DND-41 (cell line): ENCODE measurements around the gene KLF9.

Experiments used
- ATAC-seq: fragments of 200-7000 bp; cut with Tn5 transposase; 3 replicates; pipeline ENCODE4 v1.9.1; 2021; ENCODE audit warnings: low read depth; ENCODE audit not compliant: insufficient read depth
- DNase-seq: peaks from one replicate; pipeline ENCODE4 v3.0.0-alpha.2; 2020
- H2AFZ ChIP-seq: 2 replicates; pipeline ENCODE4 v1.6.0; 2012; ENCODE audit warnings: low read depth, low read length
- H3K27ac ChIP-seq: 2 replicates; pipeline ENCODE4 v1.5.1; 2012; ENCODE audit warnings: low read length, inconsistent platforms
- H3K27me3 ChIP-seq: fragments of 200-600 bp; sonication (generic); 2 replicates; pipeline ENCODE4 v1.6.0; 2012; ENCODE audit warnings: low read length, mild to moderate bottlenecking, inconsistent platforms; ENCODE audit not compliant: insufficient read depth, poor library complexity
- H3K36me3 ChIP-seq: 2 replicates; pipeline ENCODE4 v1.5.1; 2012; ENCODE audit warnings: low read length, inconsistent platforms; ENCODE audit not compliant: insufficient read depth
- H3K4me1 ChIP-seq: 2 replicates; pipeline ENCODE4 v1.5.1; 2012; ENCODE audit warnings: mild to moderate bottlenecking, low read length; ENCODE audit not compliant: insufficient read depth
- H3K4me2 ChIP-seq: 2 replicates; pipeline ENCODE4 v1.6.0; 2012; ENCODE audit warnings: mild to moderate bottlenecking, moderate library complexity, low read length, inconsistent platforms; ENCODE audit not compliant: insufficient read depth
- H3K4me3 ChIP-seq, 2 experiments: fragments of 200-600 bp in 1 of 2; shearing (Covaris generic) in 1 of 2; 2 replicates each; pipeline ENCODE4 v1.5.1; 2012 to 2016; ENCODE audit warnings: inconsistent platforms in 2 of 2, low read length in 2 of 2, mild to moderate bottlenecking in 2 of 2, low read depth in 1 of 2, moderate library complexity in 1 of 2
- H3K79me2 ChIP-seq: 2 replicates; pipeline ENCODE4 v1.6.0; 2012; ENCODE audit warnings: low read length, inconsistent platforms; ENCODE audit not compliant: insufficient read depth
- H3K9ac ChIP-seq: 2 replicates; pipeline ENCODE4 v1.6.0; 2012; ENCODE audit warnings: low read depth, mild to moderate bottlenecking, inconsistent platforms, low read length, moderate library complexity
- H3K9me3 ChIP-seq: 2 replicates; pipeline ENCODE4 v1.5.1; 2012; ENCODE audit warnings: low read length, moderate library complexity, mild to moderate bottlenecking, inconsistent platforms; ENCODE audit not compliant: insufficient read depth, severe bottlenecking
- H4K20me1 ChIP-seq: 2 replicates; pipeline ENCODE4 v1.6.0; 2012; ENCODE audit warnings: low read length; ENCODE audit not compliant: insufficient read depth
- EZH2 ChIP-seq: IDR thresholded peaks from 3 replicates; pipeline ENCODE4 v1.6.1; 2012; ENCODE audit warnings: borderline replicate concordance, low read depth, mild to moderate bottlenecking, moderate library complexity, low read length, inconsistent platforms; ENCODE audit not compliant: severe bottlenecking
- TF ChIP-seq, protein P1 (sequence below): IDR thresholded peaks from 2 replicates; pipeline ENCODE4 v1.5.1; 2012; ENCODE audit warnings: borderline replicate concordance, low read length, moderate library complexity, mild to moderate bottlenecking; ENCODE audit not compliant: poor library complexity, severe bottlenecking; ENCODE audit errors: extremely low read depth

Gene KLF9

DNA sequence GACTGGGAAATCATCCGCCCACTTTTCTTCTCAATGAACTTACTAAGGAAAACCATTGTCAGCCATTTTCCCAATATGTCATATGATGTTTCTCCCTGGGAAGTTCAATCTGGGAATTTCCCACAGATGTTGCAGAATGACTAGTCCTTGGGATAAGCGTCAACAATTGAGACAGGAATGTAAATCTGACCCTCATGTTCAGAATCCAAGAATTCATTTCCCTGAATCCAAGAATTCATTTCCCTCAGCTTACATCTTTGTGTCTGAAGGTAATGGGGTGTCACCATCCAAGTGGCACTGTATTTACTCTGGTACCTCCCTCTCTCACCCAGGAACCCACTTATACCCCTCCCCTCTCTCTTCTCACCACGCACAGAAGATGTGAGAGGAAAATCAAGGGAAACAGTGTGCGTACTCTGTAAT is 7.4 kb downstream of the KLF9 start:
- H3K27ac ChIP-seq: no peak overlapping the region
- DNase-seq: no peak
- peaks cover 17% of the 10 kb centered on the region for H3K4me1 ChIP-seq

DNA sequence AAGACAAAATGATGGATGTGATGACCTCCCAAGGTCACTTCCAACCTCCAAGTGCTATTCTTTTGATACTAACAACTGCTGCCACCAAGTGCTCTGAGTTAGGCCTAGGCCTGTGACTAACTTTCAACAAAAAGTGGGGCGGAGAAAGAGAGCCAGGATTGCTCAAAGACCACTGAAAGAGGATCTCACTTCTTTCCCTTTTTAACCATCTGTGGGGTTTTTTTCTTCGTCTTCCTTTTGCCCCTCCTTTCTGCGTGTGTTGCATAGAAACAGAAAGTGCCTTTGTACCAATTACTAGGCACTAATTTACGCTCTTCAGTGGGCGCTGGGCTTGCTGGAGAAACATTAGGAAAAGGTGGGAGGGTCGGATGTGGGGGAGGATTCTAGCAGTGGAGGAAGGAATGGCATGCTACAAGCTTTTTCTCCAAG is 8.0 kb downstream of the KLF9 start:
- no peak for DNase-seq
- no peak overlapping the region for H2AFZ ChIP-seq
- H3K9ac ChIP-seq: no peak overlapping the region
- TF ChIP-seq EZH2: no peak
- TF ChIP-seq, protein P1, sequence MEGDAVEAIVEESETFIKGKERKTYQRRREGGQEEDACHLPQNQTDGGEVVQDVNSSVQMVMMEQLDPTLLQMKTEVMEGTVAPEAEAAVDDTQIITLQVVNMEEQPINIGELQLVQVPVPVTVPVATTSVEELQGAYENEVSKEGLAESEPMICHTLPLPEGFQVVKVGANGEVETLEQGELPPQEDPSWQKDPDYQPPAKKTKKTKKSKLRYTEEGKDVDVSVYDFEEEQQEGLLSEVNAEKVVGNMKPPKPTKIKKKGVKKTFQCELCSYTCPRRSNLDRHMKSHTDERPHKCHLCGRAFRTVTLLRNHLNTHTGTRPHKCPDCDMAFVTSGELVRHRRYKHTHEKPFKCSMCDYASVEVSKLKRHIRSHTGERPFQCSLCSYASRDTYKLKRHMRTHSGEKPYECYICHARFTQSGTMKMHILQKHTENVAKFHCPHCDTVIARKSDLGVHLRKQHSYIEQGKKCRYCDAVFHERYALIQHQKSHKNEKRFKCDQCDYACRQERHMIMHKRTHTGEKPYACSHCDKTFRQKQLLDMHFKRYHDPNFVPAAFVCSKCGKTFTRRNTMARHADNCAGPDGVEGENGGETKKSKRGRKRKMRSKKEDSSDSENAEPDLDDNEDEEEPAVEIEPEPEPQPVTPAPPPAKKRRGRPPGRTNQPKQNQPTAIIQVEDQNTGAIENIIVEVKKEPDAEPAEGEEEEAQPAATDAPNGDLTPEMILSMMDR: no peak
- no peak overlapping the region for H3K4me3 ChIP-seq
- H4K20me1 ChIP-seq: no peaks in the 10 kb centered on the region
- no peaks in the 10 kb centered on the region for H3K36me3 ChIP-seq
- H3K27ac ChIP-seq: no peak overlapping the region
- H3K4me2 ChIP-seq: no peak overlapping the region
- H3K9me3 ChIP-seq: no peaks in the 10 kb centered on the region
- no peak for ATAC-seq
- peaks cover 17% of the 10 kb centered on the region for H3K4me1 ChIP-seq
- H3K27me3 ChIP-seq: no peaks in the 10 kb centered on the region
- no peaks in the 10 kb centered on the region for H3K79me2 ChIP-seq

More for the DNA sequence above, 7.4 kb downstream of the KLF9 start:
- Histone ChIP-seq H2AFZ (no peak overlapping the region), H3K79me2 (no peaks in the 10 kb centered on the region), H3K9ac (no peak overlapping the region), H3K4me3 (no peak overlapping the region), H3K36me3 (no peaks in the 10 kb centered on the region), H3K9me3 (no peaks in the 10 kb centered on the region), H4K20me1 (no peaks in the 10 kb centered on the region), H3K4me2 (no peak overlapping the region), H3K27me3 (no peaks in the 10 kb centered on the region)
- TF ChIP-seq EZH2: no peak
- TF ChIP-seq, protein P1: no peak
- no peak for ATAC-seq

DNA sequence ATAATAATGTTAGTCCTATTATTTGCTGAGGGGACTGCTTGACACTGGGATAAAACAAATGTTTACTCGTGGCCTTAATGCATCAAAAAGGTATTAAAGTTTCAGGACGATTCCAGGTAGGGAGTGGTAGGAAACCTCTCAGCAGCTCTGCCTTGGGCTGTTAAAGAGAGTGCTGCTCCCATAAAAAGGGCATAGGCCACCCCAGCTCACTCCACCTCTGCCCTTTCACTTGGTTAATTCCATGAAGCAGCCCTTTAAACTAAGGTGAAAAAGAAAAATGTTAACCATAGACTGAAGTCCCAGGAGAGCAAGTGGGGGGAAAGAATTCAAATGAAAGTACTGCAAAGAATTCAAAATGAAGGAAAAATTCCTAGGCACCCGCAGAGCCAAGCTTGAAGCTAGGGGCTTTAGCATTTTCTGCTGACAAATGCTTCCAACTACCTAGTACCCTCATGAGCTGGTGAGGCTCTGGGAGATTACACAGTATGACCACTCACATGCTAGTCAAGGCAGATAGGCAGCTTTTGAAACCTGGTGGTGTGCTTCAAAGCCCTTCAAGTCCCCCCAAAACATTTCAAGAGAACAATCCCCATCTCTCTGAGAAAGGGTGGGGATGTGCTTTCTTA is 8.5 kb downstream of the KLF9 start:
- no peak overlapping the region for H3K27ac ChIP-seq
- no peaks in the 10 kb centered on the region for H3K36me3 ChIP-seq
- no peaks in the 10 kb centered on the region for H3K79me2 ChIP-seq
- H3K4me2 ChIP-seq: no peak overlapping the region
- TF ChIP-seq, protein P1: no peak
- no peak for TF ChIP-seq EZH2
- DNase-seq: no peak
- no peaks in the 10 kb centered on the region for H3K9me3 ChIP-seq
- H3K27me3 ChIP-seq: no peaks in the 10 kb centered on the region
- peaks cover 17% of the 10 kb centered on the region for H3K4me1 ChIP-seq
- no peaks in the 10 kb centered on the region for H4K20me1 ChIP-seq
- ATAC-seq: no peak
- H3K9ac ChIP-seq: no peak overlapping the region
- H2AFZ ChIP-seq: no peak overlapping the region
- no peak overlapping the region for H3K4me3 ChIP-seq

DNA sequence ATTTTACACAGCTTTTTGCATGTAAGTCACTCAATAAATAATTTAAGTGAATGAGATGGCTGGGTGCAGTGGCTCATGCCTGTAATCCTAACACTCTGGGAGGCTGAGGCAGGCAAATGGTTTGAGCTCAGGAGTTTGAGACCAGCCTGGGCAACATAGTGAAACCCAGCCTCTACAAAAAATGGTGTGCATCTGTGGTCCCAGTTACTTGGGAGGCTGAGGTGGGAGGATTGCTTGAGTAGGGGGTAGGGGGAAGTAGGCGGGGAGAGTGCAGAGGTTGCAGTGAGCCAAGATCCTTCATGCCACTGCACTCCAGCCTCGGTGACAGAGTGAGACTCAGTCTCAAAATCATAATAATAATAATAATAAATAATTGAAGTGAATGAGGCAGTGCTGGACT is 10.2 kb downstream of the KLF9 start:
- no peak overlapping the region for H3K4me3 ChIP-seq
- no peak overlapping the region for H3K9ac ChIP-seq
- no peak for TF ChIP-seq EZH2
- TF ChIP-seq, protein P1: no peak
- H4K20me1 ChIP-seq: no peaks in the 10 kb centered on the region
- no peak overlapping the region for H3K4me2 ChIP-seq
- no peaks in the 10 kb centered on the region for H3K36me3 ChIP-seq
- DNase-seq (no peak), ATAC-seq (no peak)
- peaks cover 1% of the 10 kb centered on the region; the same call in 1 of the 2 replicates for H3K4me1 ChIP-seq
- H3K79me2 ChIP-seq: no peaks in the 10 kb centered on the region
- H3K27ac ChIP-seq: no peak overlapping the region
- no peaks in the 10 kb centered on the region for H3K27me3 ChIP-seq
- H3K9me3 ChIP-seq: no peaks in the 10 kb centered on the region
- no peak overlapping the region for H2AFZ ChIP-seq
